ENCODE measurements around the gene CYTH4. TPM values are rescaled to one million over a fixed set of nuclear protein-coding genes. Genes with fewer than 3 reads are reported as not detected.
"Not testable (repeated sequence)": the region's sequence is repeated elsewhere in the genome, so short reads cannot be mapped to it uniquely, and the experiment has no call there.

CYTH4 gene
- total RNA-seq, 4 donors from 2014 or later, result 3.8 to 12.2 (median 5.9) TPM

GRCh38 chr22:37325039-37325395, 42.7 kb downstream of the CYTH4 start:
- Histone ChIP-seq H3K4me3 (no peak overlapping the region), H3K9me3 (no peaks in the 10 kb centered on the region), H3K27ac (no peak overlapping the region), H3K36me3 (no peaks in the 10 kb centered on the region), H3K27me3 (peaks cover 0 to 21% of the 10 kb centered on the region in 2 donors), H3K4me1 (no peaks in the 10 kb centered on the region)
- TF ChIP-seq POLR2A (IDR thresholded peaks at IDR 0.05) (no peak), CTCF (IDR thresholded peaks at IDR 0.05) (no peak)
- DNase-seq, result no peak
- intact Hi-C loops (cut with DNase I; ENCODE audit: low total_unique reads), result no loop called here

- H3K9me3 ChIP-seq, result no peaks in the 10 kb centered on the region
- no peak overlapping the region for H3K27ac ChIP-seq
- H3K4me3 ChIP-seq, result no peak overlapping the region
- peaks cover 0 to 24% of the 10 kb centered on the region in 2 donors for H3K27me3 ChIP-seq
- H3K36me3 ChIP-seq, result no peaks in the 10 kb centered on the region
- intact Hi-C loops (cut with DNase I; ENCODE audit: low total_unique reads), result no loop called here
- DNase-seq, result no peak
- TF ChIP-seq CTCF (IDR thresholded peaks at IDR 0.05) (no peak), POLR2A (IDR thresholded peaks at IDR 0.05) (no peak)
- H3K4me1 ChIP-seq, result no peaks in the 10 kb centered on the region
Observed at GRCh38 chr22:37326726-37327125, 44.4 kb downstream of the CYTH4 start.

- TF ChIP-seq CTCF (IDR thresholded peaks at IDR 0.05), result no peak
- TF ChIP-seq POLR2A (IDR thresholded peaks at IDR 0.05), result no peak
- Histone ChIP-seq H3K9me3 (no peaks in the 10 kb centered on the region), H3K27ac (no peak overlapping the region), H3K27me3 (peaks cover 0 to 37% of the 10 kb centered on the region in 2 donors), H3K4me3 (no peak overlapping the region), H3K4me1 (no peaks in the 10 kb centered on the region), H3K36me3 (no peaks in the 10 kb centered on the region)
- no peak for DNase-seq
- intact Hi-C loops (cut with DNase I; ENCODE audit: low total_unique reads), result no loop called here
Observed at GRCh38 chr22:37328017-37328416, 45.7 kb downstream of the CYTH4 start.

GRCh38 chr22:37328538-37329237, 46.4 kb downstream of the CYTH4 start:
- H3K4me3 ChIP-seq; H3K27ac ChIP-seq; H3K9me3 ChIP-seq; H3K36me3 ChIP-seq; intact Hi-C loops (cut with DNase I; ENCODE audit: low total_unique reads); H3K4me1 ChIP-seq; DNase-seq: not testable (repeated sequence)
- H3K27me3 ChIP-seq, result peaks cover 0 to 44% of the 10 kb centered on the region in 2 donors

- no peak for DNase-seq
- Histone ChIP-seq H3K9me3 (no peaks in the 10 kb centered on the region), H3K4me3 (no peak overlapping the region), H3K4me1 (no peaks in the 10 kb centered on the region), H3K27ac (no peak overlapping the region), H3K27me3 (peaks cover 6 to 50% of the 10 kb centered on the region in 2 donors), H3K36me3 (no peaks in the 10 kb centered on the region)
- no peak for TF ChIP-seq CTCF (IDR thresholded peaks at IDR 0.05)
- TF ChIP-seq POLR2A (IDR thresholded peaks at IDR 0.05), result no peak
- intact Hi-C loops (cut with DNase I; ENCODE audit: low total_unique reads), result no loop called here
Observed at GRCh38 chr22:37329238-37330140, 47.2 kb downstream of the CYTH4 start.

Data from uterus (tissue), 4 donors.